HG03095 (cell line): ENCODE data around the gene AXIN1.
"Not testable (repeated sequence)": the region's sequence is repeated elsewhere in the genome, so short reads cannot be mapped to it uniquely, and the experiment has no call there.

Experiments
- ATAC-seq: cut with Tn5 transposase; IDR thresholded peaks from one replicate; pipeline ENCODE4 v1.9.1; 2021; ENCODE audit warnings: moderate library complexity; ENCODE audit not compliant: unreplicated experiment

AXIN1 gene, protein sequence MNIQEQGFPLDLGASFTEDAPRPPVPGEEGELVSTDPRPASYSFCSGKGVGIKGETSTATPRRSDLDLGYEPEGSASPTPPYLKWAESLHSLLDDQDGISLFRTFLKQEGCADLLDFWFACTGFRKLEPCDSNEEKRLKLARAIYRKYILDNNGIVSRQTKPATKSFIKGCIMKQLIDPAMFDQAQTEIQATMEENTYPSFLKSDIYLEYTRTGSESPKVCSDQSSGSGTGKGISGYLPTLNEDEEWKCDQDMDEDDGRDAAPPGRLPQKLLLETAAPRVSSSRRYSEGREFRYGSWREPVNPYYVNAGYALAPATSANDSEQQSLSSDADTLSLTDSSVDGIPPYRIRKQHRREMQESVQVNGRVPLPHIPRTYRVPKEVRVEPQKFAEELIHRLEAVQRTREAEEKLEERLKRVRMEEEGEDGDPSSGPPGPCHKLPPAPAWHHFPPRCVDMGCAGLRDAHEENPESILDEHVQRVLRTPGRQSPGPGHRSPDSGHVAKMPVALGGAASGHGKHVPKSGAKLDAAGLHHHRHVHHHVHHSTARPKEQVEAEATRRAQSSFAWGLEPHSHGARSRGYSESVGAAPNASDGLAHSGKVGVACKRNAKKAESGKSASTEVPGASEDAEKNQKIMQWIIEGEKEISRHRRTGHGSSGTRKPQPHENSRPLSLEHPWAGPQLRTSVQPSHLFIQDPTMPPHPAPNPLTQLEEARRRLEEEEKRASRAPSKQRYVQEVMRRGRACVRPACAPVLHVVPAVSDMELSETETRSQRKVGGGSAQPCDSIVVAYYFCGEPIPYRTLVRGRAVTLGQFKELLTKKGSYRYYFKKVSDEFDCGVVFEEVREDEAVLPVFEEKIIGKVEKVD

DNA sequence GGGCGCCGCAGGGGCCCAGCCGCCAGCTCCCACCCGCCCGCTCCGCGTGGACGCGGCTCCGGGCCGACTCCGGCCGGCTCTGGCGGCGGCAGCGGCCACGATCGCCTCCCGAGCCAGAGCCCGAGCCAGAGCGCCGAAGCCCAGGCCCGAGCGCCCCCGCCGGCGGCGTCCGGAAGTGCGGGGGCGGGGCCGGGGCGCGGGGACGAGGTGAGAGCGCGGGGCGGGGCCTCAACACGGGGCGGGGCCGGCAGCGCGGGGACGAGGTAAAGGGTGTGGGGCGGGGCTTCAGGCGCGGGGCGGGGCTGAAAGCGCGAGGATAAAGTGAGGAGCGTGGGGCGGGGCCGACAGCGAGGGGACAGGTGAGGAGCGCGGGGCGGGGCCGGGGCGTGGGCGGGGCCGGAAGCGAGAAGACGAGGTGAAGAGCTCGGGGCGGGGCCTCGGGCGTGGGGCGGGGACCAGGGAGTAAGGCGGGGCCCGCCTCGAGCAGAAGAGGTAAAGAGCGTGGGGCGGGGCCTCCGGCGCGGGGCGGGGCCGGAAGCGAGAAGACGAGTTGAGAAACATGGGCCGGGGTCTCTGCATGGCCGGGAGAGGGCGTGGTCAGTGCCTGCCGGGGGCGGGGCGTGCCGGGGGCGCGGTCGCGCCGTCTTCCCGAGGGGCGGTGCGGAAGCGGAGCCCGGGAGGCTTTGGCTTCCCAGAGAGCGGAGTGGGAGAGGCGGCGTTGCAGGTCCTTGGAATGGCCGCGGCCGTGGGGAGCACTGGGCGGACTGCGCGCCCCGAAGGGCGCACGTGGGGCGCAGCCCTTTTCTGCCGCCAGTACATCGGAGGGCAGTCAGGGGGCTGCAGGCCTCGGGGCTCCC is at the start of gene AXIN1:
Gene AXIN1 (minus strand): TSS at position 177 of the 857 bp plus-strand sequence. CDS start 5,698 bp downstream, outside the sequence.
- ATAC-seq, result peak; percentile 47

DNA sequence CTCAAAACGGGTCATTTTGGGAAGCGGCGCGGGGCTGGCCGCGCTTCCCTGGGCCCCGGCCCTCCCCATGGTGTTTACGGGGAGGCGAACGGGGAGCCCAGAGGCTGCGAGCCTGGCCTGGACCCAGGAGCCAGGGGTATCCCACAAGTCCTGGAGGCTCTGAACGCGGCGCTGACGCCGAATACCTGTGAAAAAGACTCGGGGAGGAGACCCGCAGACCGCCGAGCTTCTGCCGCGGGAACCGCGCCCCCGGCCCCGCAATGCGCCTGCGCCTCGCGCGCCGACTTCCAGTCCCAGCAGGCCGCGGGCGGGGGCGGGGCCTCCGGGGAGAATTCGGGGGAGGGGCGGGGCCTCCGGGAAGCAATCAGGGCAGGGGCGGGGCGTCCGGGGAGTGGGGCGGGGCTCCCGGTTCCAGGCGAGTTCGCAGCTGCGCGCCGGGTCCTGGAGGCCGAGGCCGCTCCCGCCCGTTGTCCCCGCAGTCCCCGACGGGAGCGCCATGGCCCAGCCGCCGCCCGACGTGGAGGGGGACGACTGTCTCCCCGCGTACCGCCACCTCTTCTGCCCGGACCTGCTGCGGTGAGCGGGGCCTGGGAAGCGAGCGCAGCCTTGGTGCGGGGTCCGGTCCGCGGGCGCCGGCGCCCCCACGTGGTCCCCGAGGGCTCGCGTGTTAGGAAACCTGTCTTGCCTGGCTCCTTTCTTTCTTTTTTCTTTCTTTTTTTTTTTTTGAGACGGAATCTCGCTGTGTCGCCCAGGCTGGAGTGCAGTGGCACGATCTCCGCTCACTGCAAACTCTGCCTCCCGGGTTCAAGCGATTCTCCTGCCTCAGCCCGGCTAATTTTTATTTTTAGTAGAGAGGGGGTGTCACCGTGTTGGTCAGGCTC is 49.2 kb upstream of the AXIN1 start, which contains the start of gene DECR2:
Gene DECR2 (plus strand): TSS at position 418 of the 881 bp plus-strand sequence. CDS start 79 bp downstream, at position 497.
- peak; percentile 45 for ATAC-seq

DNA sequence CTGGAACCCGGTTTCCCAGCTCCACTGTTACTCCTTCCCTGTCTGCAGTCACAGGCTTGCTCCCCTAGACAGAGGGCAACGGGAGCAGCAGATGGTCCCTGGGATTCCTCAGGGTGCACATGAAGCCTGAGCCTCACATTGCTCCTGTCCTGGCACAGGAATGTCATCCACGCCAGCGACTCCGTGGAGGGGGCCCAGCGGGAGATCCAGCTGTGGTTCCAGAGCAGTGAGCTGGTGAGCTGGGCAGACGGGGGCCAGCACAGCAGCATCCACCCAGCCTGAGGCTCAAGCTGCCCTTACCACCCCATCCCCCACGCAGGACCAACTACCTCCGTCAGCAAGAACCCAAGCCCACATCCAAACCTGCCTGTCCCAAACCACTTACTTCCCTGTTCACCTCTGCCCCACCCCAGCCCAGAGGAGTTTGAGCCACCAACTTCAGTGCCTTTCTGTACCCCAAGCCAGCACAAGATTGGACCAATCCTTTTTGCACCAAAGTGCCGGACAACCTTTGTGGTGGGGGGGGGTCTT is 47.6 kb upstream of the AXIN1 start:
- ATAC-seq, result no peak

DNA sequence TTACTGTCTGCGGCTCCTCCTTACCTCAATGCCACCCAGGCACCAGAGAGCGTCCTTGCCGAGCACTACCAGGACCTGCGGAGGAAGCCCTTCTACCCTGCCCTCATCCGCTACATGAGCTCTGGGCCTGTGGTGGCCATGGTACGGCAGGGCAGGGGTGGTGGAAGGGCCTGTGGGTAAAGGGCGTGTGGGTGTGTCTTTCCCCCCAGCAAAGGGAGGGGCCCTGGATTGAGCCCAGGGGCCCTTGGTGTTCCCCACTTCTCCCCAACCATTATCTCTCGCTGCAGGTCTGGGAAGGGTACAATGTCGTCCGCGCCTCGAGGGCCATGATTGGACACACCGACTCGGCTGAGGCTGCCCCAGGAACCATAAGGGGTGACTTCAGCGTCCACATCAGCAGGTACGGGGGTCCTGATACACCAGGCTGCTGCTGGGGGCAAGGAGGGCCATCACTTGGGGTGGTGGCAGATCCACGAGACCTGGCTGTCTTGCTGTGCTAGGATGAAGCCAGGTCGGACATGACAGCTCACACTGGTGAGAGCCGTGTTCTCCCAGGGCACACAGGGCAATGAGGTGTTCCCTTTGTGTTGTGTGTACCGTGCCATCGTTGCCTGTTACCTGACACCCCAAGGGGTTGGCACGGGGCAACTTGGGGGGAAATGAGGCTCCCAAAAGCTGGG is 47.0 kb upstream of the AXIN1 start:
- ATAC-seq, result no peak

DNA sequence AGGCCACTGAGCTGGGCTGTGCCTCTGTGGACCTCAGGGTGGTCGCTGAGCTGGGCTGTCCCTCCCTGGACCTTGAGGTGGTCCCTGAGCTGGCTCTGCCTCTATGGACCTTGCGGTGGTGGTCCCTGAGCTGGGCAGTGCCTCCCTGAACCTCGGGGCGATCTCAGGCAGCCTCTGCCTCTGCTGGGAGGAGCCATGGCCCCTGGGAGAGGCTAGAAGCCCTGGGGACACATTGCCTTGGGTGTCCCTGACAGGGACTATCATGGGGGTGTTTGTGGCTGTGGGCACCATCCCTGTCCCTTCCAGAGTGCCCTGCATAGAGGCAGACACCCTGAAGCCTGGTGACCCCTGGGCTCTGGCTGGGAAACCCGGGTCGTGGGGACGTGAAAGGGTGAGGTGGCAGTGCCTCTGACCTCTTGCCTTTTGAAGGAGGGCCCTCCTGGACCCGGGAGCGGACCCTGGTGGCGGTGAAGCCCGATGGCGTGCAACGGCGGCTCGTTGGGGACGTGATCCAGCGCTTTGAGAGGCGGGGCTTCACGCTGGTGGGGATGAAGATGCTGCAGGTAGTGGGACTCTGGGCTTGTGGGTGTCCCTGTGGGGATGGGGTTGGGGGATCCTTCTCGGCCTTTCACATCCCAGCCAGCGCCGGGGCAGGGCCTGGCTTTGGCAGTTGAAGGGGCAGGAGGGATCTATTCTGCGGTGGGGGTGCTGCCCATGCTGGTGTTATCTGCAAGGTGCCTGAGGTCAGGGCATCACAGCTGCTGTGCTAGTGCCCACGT is 46.2 kb upstream of the AXIN1 start:
- ATAC-seq, result no peak

DNA sequence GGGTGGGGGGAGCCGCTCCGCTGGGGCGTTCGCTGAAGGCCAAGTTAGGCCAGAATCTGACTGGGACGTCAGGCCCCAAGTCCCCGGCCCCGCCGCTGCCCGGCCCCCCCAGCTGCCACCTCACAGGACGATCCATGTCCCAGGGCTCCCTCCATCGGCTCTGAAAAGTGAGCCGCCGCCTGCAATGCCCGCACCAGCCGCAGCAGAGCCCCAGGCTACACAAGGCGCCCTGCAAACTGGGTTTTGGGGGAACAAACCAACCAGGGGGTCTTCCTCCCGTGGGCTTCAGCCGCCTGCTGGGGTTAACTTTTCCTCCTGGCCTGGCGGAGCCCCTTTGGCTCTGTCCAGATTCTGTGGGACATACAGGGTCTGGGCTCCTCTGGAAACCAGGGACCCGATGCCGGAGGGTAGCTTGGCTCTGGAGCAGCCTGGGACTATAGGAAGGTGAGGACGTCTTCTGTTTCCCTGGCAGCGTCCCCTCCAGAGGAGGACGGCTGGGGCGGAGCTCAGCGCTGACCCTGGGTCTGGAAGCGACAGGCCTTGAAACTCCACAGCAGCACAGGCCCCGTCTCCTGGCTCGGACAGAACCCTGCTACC is 45.3 kb upstream of the AXIN1 start:
- ATAC-seq, result no peak

DNA sequence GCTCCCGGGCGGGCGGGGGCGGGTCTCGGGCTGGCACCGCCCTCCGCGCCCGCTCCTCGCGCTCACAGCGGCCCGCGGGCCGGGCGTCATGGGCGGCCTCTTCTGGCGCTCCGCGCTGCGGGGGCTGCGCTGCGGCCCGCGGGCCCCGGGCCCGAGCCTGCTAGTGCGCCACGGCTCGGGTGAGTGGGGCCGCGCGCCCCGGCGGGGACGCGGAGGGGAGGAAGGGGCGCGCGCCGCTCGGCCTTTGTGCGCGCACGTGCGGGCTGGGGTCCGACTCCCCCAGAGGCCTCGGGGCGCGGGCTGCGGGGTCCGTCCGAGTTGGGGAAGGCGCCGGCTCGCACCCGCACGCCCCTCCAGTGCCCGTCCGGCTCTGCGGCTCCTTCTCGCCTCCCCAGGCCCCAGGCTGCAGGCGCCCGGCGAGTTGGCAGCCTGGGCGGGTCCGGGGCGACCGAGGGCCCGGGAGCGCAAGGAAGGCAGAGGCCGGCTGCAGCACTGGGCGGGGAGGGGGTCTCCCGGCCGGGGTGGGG is 44.7 kb upstream of the AXIN1 start, which contains the start of gene NME4:
Gene NME4 (plus strand): TSS at position 65 of the 527 bp plus-strand sequence. CDS start 24 bp downstream, at position 89.
- ATAC-seq, result no peak

DNA sequence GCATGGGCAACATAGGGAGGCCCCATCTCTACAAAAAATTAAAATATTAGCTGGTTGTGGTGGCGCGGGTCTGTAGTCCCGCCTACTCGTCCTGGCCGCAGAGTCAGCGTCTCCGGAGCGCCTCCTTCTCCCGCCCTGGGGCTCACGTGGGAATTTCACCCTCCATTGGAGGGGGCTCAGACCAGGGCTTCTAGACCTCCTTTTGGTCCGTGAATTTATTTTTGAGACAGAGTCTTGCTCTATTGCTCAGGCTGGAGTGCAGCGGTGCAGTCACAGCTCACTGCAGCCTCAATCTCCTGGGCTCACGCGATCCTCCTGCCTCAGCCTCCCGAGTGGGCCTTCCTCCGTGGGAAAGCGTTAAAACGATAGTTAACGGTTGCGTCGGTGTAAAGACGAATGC is 44.1 kb upstream of the AXIN1 start:
- no peak for ATAC-seq

DNA sequence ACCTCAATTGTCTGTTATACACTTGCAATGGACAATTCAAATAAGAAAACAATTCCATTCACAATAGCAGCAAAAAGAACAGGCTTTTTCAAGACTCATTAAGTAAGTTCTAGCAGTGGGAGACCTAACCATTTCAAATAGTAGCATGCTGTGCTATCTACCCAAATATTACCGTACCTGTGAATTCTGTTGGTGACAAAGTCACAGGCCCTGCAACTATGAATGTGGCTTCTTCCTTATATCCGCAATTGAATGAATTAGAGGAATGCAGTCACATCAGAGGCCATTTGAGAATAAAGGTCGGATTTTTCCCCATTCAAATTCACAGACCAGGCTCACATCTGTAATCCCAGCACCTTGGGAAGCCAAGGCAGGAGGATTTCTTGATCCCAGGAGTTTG is 43.7 kb upstream of the AXIN1 start:
- no peak for ATAC-seq

DNA sequence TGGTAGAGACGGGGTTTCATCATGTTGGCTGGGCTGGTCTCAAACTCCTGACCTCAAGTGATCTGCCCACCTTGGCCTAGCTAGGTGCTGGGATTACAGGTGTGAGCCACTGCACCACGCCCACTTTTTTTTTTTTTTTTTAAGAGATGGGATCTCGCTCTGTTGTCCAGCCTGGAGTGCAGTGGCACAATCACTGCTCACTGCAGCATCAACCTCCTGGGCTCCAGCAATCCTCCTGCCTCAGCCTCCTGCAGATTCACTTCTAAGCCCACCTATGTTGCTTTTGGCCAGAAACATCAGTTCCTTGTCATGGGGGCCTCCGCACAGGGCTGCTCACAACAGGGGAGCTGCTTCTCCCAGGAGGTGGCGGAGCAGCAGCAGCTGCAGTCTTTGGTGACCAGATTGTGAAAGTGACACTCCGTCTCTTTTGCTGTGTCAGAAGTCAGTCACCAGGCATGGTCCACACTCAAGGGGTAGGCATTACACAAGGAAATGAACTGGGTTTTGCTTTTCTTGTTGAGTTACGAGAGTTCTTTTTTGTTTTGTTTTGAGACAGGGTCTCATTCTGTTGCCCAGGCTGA is 40.0 kb upstream of the AXIN1 start:
- ATAC-seq, result no peak

DNA sequence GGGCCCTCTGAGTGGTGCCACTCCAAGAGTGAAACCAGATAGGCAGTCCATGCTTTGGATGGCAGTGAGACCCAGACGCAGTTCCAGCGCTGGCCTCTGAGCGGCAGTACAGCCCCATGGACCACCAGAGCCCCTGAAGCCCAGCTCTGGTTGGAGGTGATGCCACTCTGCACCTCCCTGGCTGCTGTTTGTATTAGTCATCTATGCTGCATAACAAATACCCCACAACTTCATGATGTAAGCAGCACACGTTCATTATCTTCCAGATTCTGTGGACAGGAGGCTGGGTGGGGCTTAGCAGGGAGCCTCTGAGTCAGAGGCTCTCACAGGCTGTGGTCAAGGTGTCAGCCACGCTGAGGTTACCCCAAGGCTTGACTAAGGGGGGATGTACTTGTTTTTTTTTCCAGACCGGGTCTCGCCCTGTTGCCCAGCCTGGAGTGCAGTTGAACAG is 39.4 kb upstream of the AXIN1 start:
- no peak for ATAC-seq

DNA sequence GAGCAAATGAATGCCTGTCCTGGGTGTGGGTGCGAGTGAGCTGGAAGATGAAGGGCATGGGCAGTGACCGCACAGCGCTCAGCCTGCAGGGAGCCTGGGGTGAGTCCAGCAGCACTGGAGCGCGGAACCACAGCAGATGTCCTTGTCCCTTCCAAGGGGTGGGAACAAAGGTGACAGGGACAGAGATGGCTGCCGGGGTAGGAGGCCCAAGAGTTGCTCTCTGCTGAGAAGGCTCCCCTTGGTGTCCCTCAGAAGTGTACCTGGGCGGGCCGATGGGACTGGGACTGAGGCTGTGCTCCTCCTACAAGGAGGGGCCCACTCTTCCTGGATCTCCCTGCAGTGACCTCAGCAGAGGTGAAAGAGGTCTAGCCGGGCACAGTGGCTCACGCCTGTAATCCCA is 36.8 kb upstream of the AXIN1 start:
- ATAC-seq, result no peak

DNA sequence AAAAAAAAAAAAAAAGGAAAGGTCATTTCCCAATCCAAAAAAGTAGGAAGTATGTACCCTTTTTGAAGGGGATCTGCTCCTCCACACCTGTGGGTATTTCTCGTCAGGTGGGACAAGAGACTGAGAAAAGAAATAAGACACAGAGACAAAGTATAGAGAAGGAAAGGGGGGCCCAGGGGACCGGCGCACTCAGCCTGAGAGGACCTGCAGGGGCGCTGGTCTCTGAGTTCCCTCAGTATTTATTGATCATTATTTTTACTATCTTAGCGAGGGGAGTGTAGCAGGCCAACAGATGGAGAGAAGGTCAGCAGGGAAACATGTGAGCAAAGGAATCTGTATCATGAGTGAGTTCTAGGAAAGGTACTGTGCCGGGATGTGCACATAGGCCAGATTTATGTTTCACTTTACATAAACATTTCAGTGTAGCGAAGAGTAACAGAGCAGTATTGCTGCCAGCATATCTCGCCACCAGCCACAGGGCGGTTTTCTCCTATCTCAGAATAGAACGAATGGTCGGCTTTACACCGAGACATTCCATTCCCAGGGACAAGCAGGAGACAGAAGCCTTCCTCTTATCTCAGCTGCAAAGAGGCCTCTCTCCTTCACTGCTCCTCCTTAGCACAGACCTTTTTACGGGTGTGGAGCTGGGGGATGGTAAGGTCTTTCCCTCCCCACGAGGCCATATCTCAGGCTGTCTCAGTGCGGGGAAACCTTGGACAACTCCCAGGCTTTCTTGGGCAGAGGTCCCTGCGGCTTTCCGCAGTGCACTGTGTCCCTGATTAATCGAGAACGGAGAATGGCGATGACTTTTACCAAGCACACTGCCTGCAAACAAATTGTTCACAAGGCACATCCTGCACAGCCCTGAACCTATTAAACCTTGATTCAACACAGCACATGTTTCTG is 35.5 kb upstream of the AXIN1 start:
- not testable (repeated sequence) for ATAC-seq

DNA sequence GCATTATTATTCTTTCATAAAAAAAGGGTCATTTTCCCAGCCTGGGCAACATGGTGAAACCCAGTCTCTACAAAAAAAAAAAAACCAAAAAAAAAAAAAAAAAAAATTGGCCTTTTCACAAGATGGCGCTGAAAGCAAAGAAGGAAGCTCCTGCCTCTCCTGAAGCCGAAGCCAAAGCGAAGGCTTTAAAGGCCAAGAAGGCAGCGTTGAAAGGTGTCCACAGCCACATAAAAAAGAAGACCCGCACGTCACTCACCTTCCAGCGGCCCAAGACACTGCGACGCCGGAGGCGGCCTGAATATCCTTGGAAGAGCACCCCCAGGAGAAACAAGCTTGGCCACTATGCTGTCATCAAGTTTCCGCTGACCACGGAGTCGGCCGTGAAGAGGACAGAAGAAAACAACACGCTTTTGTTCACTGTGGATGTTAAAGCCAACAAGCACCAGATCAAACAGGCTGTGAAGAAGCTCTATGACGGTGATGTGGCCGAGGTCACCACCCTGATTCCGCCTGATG is 34.2 kb upstream of the AXIN1 start:
- no peak for ATAC-seq

DNA sequence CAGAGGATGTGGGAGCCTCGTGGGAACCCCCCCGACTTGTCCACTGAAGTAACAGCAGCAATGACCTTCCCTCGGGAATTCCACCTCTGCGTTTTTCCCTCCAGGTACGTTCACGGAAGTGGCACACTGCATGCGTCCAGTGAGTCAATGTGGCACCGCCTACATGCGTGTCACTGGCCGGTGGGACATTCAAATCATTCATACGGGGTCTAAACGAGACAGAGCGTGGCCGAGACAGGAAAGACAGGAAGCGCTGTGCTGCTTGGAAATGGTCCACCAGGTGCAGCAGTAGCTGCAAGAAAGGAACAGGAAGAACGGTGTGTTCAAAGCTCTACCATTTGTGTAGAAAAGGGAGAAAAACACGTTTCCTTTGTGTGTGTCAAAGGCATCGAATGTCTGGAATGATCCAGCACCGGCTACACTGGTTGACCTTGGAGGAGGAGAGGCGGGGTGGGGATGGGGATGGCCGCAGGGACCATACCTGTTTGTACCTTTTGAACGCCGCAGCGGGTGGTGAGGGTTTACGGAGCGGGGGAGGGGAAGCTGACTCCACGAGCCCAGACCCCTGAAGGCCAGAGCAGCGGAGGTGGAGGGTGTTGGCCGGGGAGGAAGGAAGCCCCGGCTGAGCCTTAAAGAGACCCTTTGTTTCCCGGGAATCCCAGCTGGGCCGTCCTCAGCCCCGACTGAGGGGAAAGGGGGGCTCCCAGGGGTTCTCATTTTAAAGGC is 31.0 kb upstream of the AXIN1 start:
- no peak for ATAC-seq
